Stimulated activated CD4-positive, alpha-beta T cell treated with anti-CD3 and anti-CD28 coated beads, Interleukin-4, amount 100 ng/mL, for 1 hour (primary cell): ENCODE measurements around the gene SLC1A2.

ENCODE experiments used
- DNase-seq: peaks from one replicate; pipeline ENCODE4 v3.0.0-alpha.2; 2020

The SLC1A2 gene

GRCh38 chr11:35293699-35294098 is 125.7 kb downstream of the SLC1A2 start:
- no peak for DNase-seq

- DNase-seq, result no peak
These were observed 126.3 kb downstream of the SLC1A2 start for GRCh38 chr11:35293035-35293434.

- no peak for DNase-seq
These were observed 127.1 kb downstream of the SLC1A2 start for GRCh38 chr11:35292279-35292678.

GRCh38 chr11:35290876-35291275 is 128.5 kb downstream of the SLC1A2 start:
- DNase-seq, result no peak

- no peak for DNase-seq
These were observed 129.5 kb downstream of the SLC1A2 start for GRCh38 chr11:35289821-35290220.

GRCh38 chr11:35288817-35289541 is 130.4 kb downstream of the SLC1A2 start:
- DNase-seq, result no peak

DNA sequence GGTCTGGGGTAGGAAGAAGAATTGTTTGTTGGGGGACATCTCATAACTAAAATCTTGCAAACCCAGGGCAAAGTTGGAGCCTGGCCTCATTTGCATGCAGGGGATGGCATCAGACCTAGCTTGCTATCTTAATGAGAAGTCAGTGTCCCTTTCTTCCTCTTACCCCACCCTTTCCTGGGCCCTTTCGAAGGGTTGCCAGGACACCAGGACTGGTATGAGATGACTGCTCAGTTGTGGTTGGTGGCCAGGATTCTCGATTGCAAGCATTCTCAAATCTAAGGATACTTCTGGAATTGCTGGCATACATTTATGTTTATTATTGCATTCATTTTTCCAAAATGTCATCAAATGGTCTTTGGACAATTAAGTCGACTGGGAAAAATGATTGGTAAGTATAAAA is 131.0 kb downstream of the SLC1A2 start:
- DNase-seq, result no peak

GRCh38 chr11:35287344-35287890 is 131.9 kb downstream of the SLC1A2 start:
- DNase-seq, result no peak

- DNase-seq, result no peak
These were observed 133.2 kb downstream of the SLC1A2 start for GRCh38 chr11:35286126-35286525.

GRCh38 chr11:35285471-35285870 is 133.9 kb downstream of the SLC1A2 start:
- no peak for DNase-seq

DNA sequence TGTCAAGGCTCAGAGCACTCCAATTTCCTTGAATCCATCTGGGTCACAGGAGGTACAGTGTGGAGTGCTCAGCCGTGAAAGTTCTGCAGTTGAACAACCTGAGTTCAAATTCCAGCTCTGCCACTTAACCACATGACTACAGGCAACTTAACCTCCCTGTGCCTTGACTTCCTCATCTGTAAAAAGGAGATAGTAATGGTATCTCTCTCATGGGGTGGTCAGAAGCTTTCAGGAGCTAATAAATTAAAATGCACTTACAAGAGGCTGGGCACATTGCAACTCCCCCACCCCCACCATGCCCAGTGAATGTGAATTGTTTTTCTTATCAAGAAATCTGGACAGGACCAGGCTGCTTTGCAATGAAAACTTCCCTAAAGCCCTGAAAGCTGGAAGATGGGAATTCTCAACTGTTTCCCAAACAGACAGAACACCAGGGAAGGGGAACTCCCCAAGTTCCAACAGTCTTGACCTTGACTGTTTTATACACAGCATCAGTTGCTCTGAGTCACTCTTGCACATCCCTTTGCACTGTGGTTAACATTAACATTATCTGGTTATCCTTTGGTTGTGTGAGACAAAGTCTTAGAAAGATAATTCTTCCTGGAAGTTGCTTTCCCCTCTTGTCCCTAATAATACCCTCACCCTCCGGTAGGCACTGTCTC is 137.0 kb downstream of the SLC1A2 start:
- no peak for DNase-seq

DNA sequence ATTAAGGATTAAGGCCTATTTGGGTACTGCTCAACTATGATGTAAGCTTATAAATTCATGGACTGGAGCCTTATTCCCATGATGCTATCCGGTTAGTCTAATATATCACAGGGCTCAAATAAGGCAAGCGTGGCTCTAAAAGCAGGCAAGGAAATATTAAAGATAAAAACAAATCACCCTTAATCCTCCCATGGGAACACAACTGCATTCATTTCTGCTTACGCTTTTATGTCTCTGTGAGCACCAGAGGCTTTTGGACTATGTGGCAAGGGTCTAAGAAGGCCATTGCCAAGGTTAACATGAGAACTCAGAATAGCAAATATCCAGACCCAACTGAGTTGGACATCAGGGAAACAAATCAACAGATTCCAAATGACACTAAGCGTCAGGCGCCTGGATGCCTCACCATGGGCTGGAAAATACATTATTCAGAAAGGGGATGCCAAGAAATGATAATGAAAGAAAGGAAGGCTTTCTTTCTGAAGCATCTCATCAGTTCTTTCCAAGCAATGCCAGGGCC is 138.1 kb downstream of the SLC1A2 start:
- DNase-seq, result no peak

- no peak for DNase-seq
These were observed 138.6 kb downstream of the SLC1A2 start for GRCh38 chr11:35280727-35281126.

DNA sequence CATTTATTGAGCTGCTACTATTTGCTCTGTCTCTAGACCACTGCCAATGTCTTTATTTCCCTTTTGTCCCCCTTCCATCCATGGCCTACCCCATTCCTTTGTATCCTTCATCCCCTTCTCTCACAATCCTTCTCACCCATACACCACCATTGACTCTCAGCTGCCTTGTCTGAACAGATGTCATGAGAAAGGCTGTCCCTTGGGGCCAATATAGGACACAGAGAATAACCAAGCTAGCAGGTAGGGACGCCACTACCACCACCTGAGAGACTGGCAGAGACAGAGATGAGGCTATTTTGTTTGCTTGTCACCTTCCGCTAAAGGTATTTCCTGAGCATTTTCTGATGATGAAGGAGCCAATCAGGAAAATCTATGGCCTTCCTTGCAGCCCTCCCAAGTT is 141.5 kb downstream of the SLC1A2 start:
- no peak for DNase-seq

DNA sequence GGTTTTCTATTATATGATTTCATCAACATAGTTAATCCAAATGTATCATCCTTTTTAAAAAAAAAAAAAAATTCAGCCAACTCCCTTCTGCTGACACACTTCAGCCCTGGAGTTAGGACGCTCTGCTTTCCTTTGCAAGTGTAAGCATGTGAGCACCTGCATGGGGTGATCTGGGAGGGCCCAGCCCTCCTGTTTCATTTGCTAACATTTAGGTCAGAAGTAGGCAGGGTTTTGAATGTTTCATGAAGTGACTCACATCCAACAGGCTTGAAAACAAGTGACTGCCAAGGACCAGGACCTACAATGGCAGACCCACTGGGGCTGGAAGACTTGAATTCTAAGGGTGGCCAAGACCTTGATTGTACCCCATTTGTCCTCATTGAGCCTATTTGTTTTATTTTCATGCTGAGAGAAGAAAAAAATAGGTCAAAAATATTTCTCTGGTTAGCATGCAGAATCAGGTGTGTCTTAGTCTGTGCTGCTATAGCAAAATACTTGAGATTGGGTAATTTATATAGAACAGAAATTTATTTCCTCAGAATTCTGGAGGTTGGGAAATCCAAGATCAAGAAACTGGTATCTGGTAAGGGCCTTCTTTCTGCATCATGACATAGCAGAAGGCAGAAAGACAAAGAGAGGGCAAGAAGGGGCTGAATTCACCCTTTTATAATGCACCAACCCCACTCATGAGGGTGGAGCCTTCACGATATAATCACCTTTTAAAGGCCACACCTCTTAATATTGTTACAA is 142.8 kb downstream of the SLC1A2 start:
- DNase-seq, result peak; percentile 7

GRCh38 chr11:35275786-35276170 is 143.6 kb downstream of the SLC1A2 start:
- no peak for DNase-seq

DNA sequence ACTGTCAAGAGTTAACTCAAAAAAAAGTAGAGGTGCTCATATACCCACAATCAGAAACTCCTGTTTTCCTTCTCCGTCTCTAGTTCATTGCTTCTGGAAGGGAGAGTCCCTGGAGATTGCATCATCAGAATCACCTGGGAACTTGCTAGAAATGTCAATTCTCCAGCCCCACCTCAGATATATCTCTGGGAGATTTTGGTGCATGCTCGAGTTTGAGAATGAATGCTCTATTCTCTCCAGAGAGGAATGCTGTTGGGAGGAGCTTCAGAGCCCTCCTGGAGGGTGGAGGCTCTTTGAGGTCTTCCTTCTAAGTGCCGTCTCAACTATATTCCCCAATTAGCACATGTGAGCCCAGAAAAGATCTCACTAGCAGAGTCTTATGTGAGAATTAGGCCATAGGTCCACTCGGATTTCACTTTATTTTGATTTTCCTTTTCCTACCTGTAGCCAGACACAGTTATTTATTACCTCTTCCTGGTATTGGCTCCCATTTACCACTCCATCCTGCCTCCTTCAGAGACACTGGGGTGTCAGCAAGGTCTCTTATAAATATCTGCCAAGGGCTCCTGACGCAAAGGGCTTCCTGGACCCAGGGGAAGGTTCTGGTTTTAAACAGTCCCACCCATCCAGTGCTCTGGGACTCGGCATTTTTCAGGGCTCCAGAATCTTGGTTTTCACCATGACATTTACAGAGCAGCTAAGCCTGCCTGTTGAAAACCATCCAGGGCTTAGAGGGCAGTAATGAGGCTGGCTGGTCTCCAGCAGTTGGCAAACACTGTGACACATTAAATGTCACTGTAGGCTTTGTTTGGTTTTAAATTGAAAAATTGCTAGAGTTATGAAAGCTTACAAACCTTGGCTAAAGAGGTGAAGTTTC is 144.2 kb downstream of the SLC1A2 start:
- DNase-seq, result no peak

GRCh38 chr11:35272391-35272902 is 146.9 kb downstream of the SLC1A2 start:
- peak; percentile 25 for DNase-seq

DNA sequence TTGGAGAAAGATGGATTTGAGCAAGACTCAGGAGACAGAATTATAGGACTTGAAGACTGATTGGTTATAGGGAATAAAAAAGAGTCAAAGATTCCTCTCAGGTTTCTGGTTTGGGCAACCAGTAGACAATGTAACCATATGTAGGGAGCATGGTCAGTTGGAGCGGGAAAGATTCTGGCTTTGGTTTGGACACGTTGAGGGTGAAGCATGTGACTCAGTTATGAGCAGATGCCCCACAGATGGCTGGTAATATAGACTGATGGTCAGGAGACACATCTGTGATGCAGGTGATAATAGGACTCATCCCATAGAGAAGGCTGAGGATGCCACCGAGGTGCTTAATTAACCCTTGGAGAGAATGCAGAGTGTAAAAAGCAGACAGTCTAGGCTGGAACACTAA is 148.3 kb downstream of the SLC1A2 start:
- DNase-seq, result no peak

- DNase-seq, result no peak
These were observed 149.0 kb downstream of the SLC1A2 start for GRCh38 chr11:35270342-35270741.

DNA sequence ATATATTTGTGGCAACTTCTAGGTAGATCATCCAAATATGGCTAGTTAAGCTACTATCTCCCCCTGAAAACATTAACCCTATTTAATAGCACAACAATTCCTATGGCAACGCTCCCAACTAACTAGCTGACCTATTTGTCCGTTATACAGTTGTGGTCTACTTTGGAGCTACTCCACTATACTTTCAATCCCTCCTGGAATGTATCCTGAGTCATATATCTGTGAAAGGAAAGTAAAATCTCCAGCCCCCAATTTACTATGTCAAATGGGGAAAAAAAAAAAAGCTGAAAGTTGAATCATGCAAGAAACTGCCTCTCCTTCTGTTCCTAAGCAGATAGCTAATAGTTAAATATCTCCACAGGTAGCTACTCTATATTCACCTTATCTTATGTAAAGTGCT is 151.9 kb downstream of the SLC1A2 start:
- no peak for DNase-seq

DNA sequence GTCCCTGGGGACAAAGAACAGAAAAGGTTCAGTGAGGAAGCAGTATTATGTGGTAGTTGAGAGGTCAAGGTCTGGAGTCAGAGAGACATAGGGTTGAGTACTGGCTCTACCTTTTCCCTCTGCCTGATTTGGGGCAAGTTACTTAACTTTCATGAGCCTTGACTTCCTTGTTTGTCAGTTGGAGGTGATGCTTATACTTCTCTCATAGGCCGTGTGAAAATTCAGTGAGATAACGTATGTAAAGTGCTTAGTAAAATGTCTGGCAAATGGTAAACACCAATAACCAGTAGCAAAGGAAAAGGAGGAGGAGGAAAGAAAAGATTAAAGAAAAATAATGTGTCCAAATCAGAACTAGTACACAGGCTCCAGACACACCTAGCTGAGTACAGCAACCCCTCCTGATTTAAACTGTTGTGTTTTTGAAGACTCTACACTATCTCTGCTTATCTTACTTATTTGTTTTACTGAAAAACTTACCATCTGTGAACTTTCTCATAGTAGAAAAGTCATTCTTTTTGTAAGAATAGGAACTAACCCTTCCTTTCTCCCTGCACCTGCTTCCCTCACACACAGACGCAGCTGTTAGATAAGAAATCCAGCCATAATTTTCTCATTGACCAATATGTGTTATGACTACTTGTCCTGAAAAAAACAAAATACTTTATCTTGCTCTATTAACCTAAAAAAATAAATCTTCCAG is 153.5 kb downstream of the SLC1A2 start:
- DNase-seq, result no peak
